AG09309 (cell line): Measurements from ENCODE around the gene SP1.

Experiments used
- DNase-seq: peaks from one replicate; pipeline ENCODE4 v3.0.0-alpha.2; 2010; ENCODE audit warnings: low read depth
- H3K4me3 ChIP-seq: 2 replicates; pipeline ENCODE4 v1.5.1; 2011; ENCODE audit warnings: mild to moderate bottlenecking, low read depth, low read length, moderate library complexity; ENCODE audit not compliant: control insufficient read depth
- TF ChIP-seq, protein P1 (sequence below): IDR thresholded peaks from 2 replicates; pipeline ENCODE4 v1.5.1; 2011; ENCODE audit warnings: mild to moderate bottlenecking, low read depth, low read length, inconsistent platforms; ENCODE audit not compliant: insufficient read depth, control insufficient read depth; ENCODE audit errors: missing control alignments

The SP1 gene

DNA sequence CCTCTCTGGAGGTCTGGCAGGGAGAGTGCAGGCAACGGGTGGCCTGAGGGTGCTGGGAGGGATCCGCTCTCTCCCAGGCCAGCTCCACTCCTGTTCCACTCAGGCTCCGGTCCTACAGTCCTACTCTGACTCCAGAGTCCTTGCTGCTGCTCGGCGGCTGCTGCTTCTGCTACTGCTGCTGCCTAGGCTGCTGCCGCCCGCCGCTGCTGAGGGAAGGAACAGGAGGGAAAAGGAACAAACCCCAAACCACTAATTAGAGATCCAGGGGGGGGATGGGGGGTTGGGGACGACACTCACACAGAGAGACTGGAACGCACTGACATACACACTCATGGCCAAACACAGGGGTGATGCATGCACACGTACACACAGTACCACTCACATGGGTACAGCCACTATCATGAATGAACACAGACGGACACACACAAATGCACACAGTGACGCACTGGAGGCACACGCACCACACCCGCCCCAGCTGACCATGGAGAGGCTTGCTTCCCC lies 43.7 kb upstream of the SP1 start, which contains the start of gene SP7:
SP7 (minus strand) TSS at position 174 of the 501 bp plus-strand sequence. CDS start 708 bp downstream, outside the sequence.
- no peak for DNase-seq
- H3K4me3 ChIP-seq: no peak within 1 kb of the TSS

DNA sequence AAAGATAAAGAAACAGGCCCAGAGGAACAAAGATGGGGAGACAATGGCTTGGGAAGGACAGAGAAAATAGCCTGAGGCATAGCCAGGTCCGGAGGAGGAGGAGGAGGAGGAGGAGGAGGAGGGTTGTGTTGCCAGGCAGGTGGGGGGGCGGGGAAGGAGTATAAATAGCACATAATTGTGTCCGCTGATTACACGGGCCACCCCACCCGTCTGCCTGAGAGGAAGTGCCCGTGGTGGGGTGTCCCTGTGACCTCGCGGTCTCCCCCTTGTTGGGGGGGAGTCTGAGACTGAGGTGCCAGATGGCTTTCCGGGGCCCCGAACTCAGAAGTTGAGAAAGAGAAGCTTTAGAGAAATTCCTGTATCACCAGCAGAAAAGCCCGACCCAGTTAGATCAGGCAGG lies 42.0 kb upstream of the SP1 start:
- DNase-seq: no peak
- TF ChIP-seq, protein P1, sequence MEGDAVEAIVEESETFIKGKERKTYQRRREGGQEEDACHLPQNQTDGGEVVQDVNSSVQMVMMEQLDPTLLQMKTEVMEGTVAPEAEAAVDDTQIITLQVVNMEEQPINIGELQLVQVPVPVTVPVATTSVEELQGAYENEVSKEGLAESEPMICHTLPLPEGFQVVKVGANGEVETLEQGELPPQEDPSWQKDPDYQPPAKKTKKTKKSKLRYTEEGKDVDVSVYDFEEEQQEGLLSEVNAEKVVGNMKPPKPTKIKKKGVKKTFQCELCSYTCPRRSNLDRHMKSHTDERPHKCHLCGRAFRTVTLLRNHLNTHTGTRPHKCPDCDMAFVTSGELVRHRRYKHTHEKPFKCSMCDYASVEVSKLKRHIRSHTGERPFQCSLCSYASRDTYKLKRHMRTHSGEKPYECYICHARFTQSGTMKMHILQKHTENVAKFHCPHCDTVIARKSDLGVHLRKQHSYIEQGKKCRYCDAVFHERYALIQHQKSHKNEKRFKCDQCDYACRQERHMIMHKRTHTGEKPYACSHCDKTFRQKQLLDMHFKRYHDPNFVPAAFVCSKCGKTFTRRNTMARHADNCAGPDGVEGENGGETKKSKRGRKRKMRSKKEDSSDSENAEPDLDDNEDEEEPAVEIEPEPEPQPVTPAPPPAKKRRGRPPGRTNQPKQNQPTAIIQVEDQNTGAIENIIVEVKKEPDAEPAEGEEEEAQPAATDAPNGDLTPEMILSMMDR: no peak
- H3K4me3 ChIP-seq: no peak overlapping the region

More for the DNA sequence above, 43.7 kb upstream of the SP1 start, which contains the start of gene SP7:
- TF ChIP-seq, protein P1: no peak

- TF ChIP-seq, protein P1: no peak
- no peak for DNase-seq
- H3K4me3 ChIP-seq: no peak overlapping the region
Measured at GRCh38 chr12:53338916-53339315, 41.1 kb upstream of the SP1 start.

DNA sequence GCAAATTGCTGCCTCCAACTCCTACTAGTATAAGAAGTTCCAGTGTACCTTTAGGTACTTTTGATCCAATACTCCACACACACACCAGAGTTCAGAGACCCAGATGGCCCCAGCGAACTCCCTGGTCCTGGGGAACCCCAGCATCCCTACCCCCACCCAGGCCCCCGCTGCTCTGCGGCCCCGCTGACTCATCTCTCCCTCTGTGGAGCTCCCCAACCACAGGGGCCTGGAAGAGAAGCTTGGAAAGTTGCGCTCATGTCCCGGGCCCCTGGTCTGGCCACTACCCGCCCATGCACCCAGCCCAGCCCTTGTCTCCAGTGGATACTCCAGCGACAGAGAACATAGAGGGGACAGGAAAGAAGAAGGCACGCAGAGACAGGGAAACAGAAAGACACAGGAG lies 39.6 kb upstream of the SP1 start:
- DNase-seq: no peak
- TF ChIP-seq, protein P1: no peak
- no peak overlapping the region for H3K4me3 ChIP-seq

GRCh38 chr12:53343449-53343848 lies 36.5 kb upstream of the SP1 start:
- no peak overlapping the region for H3K4me3 ChIP-seq
- no peak for DNase-seq
- TF ChIP-seq, protein P1: no peak

GRCh38 chr12:53343969-53344368 lies 36.0 kb upstream of the SP1 start:
- DNase-seq: no peak
- TF ChIP-seq, protein P1: no peak
- no peak overlapping the region for H3K4me3 ChIP-seq

DNA sequence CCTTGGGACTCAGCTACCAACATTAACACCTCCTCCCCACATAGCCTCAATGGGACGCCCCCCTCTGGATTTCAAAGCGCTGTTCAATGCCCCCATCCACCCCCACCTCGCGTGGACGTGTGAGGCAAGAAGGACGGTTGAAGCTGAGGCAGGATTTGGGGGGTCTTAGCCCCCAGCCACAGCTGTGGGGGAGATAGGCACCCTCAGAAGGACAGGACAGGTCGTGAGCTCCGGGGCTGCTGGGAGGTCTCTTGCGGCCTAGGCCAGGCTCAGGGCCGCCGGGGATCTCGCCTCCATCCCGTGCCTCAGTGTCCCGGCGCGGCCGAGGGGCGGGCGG lies 35.5 kb upstream of the SP1 start:
- TF ChIP-seq, protein P1: no peak
- H3K4me3 ChIP-seq: peak overlapping the region; percentile 65
- DNase-seq: no peak
